GM23248 (cell line): Measurements from ENCODE around the gene PEX10. TPM values are rescaled to one million over a fixed set of nuclear protein-coding genes. Genes with fewer than 3 reads are reported as not detected.
A peak's percentile ranks its signal among the peaks of the same experiment; 100 is the strongest.
"Not testable (repeated sequence)": the region's sequence is repeated elsewhere in the genome, so short reads cannot be mapped to it uniquely, and the experiment has no call there.

Experiments used
- DNase-seq: peaks from one replicate; pipeline ENCODE4 v3.0.0-alpha.2; 2015
- H2AFZ ChIP-seq: fragments of 200-600 bp; sonication (generic); 2 replicates; pipeline ENCODE4 v1.6.1; 2016; ENCODE audit warnings: antibody characterized with exemption
- H3F3A ChIP-seq: fragments of 200-600 bp; sonication (generic); 2 replicates; pipeline ENCODE4 v1.6.1; 2016; ENCODE audit warnings: mild to moderate bottlenecking, antibody characterized with exemption, mixed run types; ENCODE audit not compliant: insufficient read depth
- H3K27ac ChIP-seq: fragments of 200-600 bp; sonication (generic); 2 replicates; pipeline ENCODE4 v1.5.1; 2016; ENCODE audit warnings: mild to moderate bottlenecking
- H3K27me3 ChIP-seq: fragments of 200-600 bp; sonication (generic); replicated peaks from 2 replicates; pipeline ENCODE4 v1.6.1; 2016; ENCODE audit warnings: mild to moderate bottlenecking; ENCODE audit not compliant: insufficient read depth
- H3K36me3 ChIP-seq: fragments of 200-600 bp; sonication (generic); 2 replicates; pipeline ENCODE4 v1.6.1; 2016; ENCODE audit warnings: low read depth, mild to moderate bottlenecking
- H3K4me1 ChIP-seq: fragments of 200-600 bp; sonication (generic); 2 replicates; pipeline ENCODE4 v1.6.1; 2016; ENCODE audit warnings: mild to moderate bottlenecking; ENCODE audit not compliant: insufficient read depth
- H3K4me2 ChIP-seq: fragments of 200-600 bp; sonication (generic); one replicate; pipeline ENCODE4 v1.6.1; 2016; ENCODE audit warnings: mild to moderate bottlenecking; ENCODE audit not compliant: unreplicated experiment
- H3K4me3 ChIP-seq: fragments of 200-600 bp; sonication (generic); 2 replicates; pipeline ENCODE4 v1.5.1; 2016; ENCODE audit warnings: mild to moderate bottlenecking
- H3K79me2 ChIP-seq: fragments of 200-600 bp; sonication (generic); 2 replicates; pipeline ENCODE4 v1.6.1; 2016; ENCODE audit warnings: mild to moderate bottlenecking; ENCODE audit not compliant: insufficient read depth
- H3K9ac ChIP-seq: fragments of 200-600 bp; sonication (generic); 2 replicates; pipeline ENCODE4 v1.6.1; 2016; ENCODE audit warnings: mild to moderate bottlenecking
- H3K9me2 ChIP-seq: fragments of 200-600 bp; sonication (generic); 2 replicates; pipeline ENCODE4 v1.6.1; 2016; ENCODE audit warnings: mixed run types, mild to moderate bottlenecking, moderate library complexity; ENCODE audit not compliant: insufficient read depth
- H3K9me3 ChIP-seq: fragments of 200-600 bp; sonication (generic); one replicate; pipeline ENCODE4 v1.6.1; 2017; ENCODE audit warnings: low read depth
- H4K20me1 ChIP-seq: fragments of 200-600 bp; sonication (generic); 2 replicates; pipeline ENCODE4 v1.6.0; 2016; ENCODE audit not compliant: insufficient read depth
- EZH2 ChIP-seq: fragments of 200-600 bp; sonication (generic); IDR thresholded peaks from 2 replicates; pipeline ENCODE4 v1.6.1; 2018; ENCODE audit warnings: antibody characterized with exemption, mild to moderate bottlenecking; ENCODE audit not compliant: insufficient read depth, poor library complexity, severe bottlenecking
- EZH2phosphoT487 ChIP-seq: fragments of 200-600 bp; sonication (generic); IDR thresholded peaks from 2 replicates; pipeline ENCODE4 v1.6.1; 2018; ENCODE audit warnings: antibody characterized with exemption, moderate library complexity, mild to moderate bottlenecking, low read depth; ENCODE audit not compliant: insufficient read depth
- WGBS, 2 experiments: methylation state at CpG; one replicate each; pipeline ENCODE4 v1.1.6; 2015 to 2017; ENCODE audit warnings: low lambda C conversion rate in 2 of 2, low coverage in 1 of 2; ENCODE audit errors: missing lambda C conversion rate in 2 of 2; 5-methylcytosine and 5-hydroxymethylcytosine counted together
- in situ Hi-C: fragments of 300-500 bp; cut with MboI; formaldehyde crosslinking; loops from 2 replicates; pipeline ENCODE4 v1.15.0; 2020
- polyA plus RNA-seq: library from polyadenylated mRNA; unstranded; fragments of >200 nt; fragmentation: Nextera tagmentation; extraction: Ambion mirVana; gene quantifications from 2 replicates; pipeline ENCODE4 v1.2.1, GENCODE V29; 2016
- total RNA-seq: library from RNA; depleted of rRNA; stranded (reverse); fragments of >200 nt; shearing (Covaris generic); gene quantifications from 2 replicates; pipeline ENCODE4 v1.2.3, GENCODE V29; 2014

PEX10 gene
- total and polyA plus RNA-seq, 2 experiments from 2014 or later: 24.7 to 51.3 TPM

DNA sequence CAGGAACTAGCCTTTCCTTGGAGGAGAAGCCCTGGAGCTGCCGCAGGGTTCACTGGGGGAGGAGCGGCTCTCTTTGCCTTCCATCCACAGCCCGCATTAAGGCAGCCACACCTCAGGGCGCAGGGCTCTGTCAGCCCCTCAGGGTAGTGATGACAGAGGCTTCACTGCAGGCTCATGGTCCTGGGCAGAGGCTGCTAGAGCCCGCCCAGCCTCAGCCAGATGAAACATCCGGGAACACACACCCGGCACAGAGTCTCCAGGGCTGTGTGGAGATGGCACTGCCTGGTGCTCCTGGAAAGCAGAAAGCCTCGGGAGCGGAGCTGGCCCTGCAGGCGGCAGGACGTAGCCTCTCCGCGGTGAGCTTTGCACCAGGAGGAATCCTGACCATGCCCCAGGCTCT is 29.4 kb upstream of the PEX10 start:
- H3F3A ChIP-seq: no peaks in the 10 kb centered on the region
- no peaks in the 10 kb centered on the region for H3K9me2 ChIP-seq
- H2AFZ ChIP-seq: no peak overlapping the region
- no peak for DNase-seq
- no peaks in the 10 kb centered on the region for H3K36me3 ChIP-seq
- no peak overlapping the region for H3K9ac ChIP-seq
- H3K27ac ChIP-seq: no peak overlapping the region
- H4K20me1 ChIP-seq: no peaks in the 10 kb centered on the region
- in situ Hi-C loops: no loop called here
- H3K4me3 ChIP-seq: no peak overlapping the region
- TF ChIP-seq EZH2phosphoT487 (no peak), EZH2 (no peak)
- no peaks in the 10 kb centered on the region for H3K4me1 ChIP-seq
- H3K9me3 ChIP-seq: no peaks in the 10 kb centered on the region
- no peaks in the 10 kb centered on the region for H3K79me2 ChIP-seq
- 42 to 46% methylated on average over 13 of the region's 13 CpGs for WGBS, 2 experiments
- H3K4me2 ChIP-seq: no peak overlapping the region
- peaks cover 27% of the 10 kb centered on the region for H3K27me3 ChIP-seq

GRCh38 chr1:2440346-2440745 is 28.0 kb upstream of the PEX10 start:
- H3K27ac ChIP-seq: not testable (repeated sequence)
- H3K27me3 ChIP-seq: peaks cover 27% of the 10 kb centered on the region

GRCh38 chr1:2439369-2439768 is 27.0 kb upstream of the PEX10 start:
- no peaks in the 10 kb centered on the region for H4K20me1 ChIP-seq
- H3K36me3 ChIP-seq: no peaks in the 10 kb centered on the region
- H3K4me2 ChIP-seq: no peak overlapping the region
- in situ Hi-C loops: no loop called here
- no peak overlapping the region for H3K4me3 ChIP-seq
- H3K9me2 ChIP-seq: no peaks in the 10 kb centered on the region
- WGBS, 2 experiments: 4 to 7% methylated on average over 15 of the region's 15 CpGs
- no peak overlapping the region for H2AFZ ChIP-seq
- no peak for DNase-seq
- no peaks in the 10 kb centered on the region for H3K79me2 ChIP-seq
- TF ChIP-seq EZH2phosphoT487: no peak
- no peak for TF ChIP-seq EZH2
- peaks cover 21% of the 10 kb centered on the region for H3K27me3 ChIP-seq
- H3F3A ChIP-seq: no peaks in the 10 kb centered on the region
- no peaks in the 10 kb centered on the region for H3K4me1 ChIP-seq
- no peak overlapping the region for H3K27ac ChIP-seq
- no peak overlapping the region for H3K9ac ChIP-seq
- H3K9me3 ChIP-seq: no peaks in the 10 kb centered on the region

More at GRCh38 chr1:2440346-2440745, 28.0 kb upstream of the PEX10 start:
- 84 to 85% methylated on average over 8 to 23 of the region's 23 CpGs for WGBS, 2 experiments
- H3K4me1 ChIP-seq, DNase-seq, H3K9ac ChIP-seq, H3K4me3 ChIP-seq, in situ Hi-C loops, H3F3A ChIP-seq, H2AFZ ChIP-seq, H3K9me2 ChIP-seq, H3K4me2 ChIP-seq, H3K9me3 ChIP-seq, H4K20me1 ChIP-seq, H3K79me2 ChIP-seq, H3K36me3 ChIP-seq: not testable (repeated sequence)

DNA sequence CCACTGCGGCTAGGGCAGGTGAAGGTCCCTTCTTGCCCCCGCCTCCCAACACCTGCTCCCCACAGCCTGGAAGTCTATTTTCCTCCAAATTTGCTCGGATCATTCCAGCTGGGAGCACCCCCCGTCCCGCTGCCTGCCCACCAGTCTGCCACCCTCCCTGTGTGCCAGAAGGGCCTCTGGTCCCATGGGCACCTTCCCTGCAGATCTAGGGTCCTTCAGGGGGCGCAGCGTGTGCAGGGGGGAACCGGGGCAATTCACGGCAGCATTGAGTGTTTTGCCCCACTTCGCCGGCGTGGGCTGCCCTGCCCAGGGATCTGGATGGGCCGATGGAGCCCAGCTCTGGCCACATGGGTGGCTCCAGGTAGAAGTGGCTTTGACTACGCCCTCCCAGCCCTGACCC is 26.3 kb upstream of the PEX10 start:
- 51 to 64% methylated on average over 13 to 14 of the region's 14 CpGs for WGBS, 2 experiments
- Histone ChIP-seq H3K36me3 (no peaks in the 10 kb centered on the region), H3K4me3 (no peak overlapping the region), H3K27me3 (peaks cover 25% of the 10 kb centered on the region), H3K4me2 (no peak overlapping the region), H3K9me2 (no peaks in the 10 kb centered on the region), H3K9me3 (no peaks in the 10 kb centered on the region), H3K27ac (no peak overlapping the region), H3K4me1 (no peaks in the 10 kb centered on the region), H3F3A (no peaks in the 10 kb centered on the region), H3K79me2 (no peaks in the 10 kb centered on the region), H2AFZ (no peak overlapping the region), H4K20me1 (no peaks in the 10 kb centered on the region), H3K9ac (no peak overlapping the region)
- TF ChIP-seq EZH2 (no peak), EZH2phosphoT487 (no peak)
- no peak for DNase-seq
- in situ Hi-C loops: no loop called here

- no peak overlapping the region for H3K9ac ChIP-seq
- H2AFZ ChIP-seq: no peak overlapping the region
- H3K9me3 ChIP-seq: no peaks in the 10 kb centered on the region
- no peak overlapping the region for H3K4me2 ChIP-seq
- H3K4me3 ChIP-seq: no peak overlapping the region
- DNase-seq: peak; percentile 36
- no peaks in the 10 kb centered on the region for H3K36me3 ChIP-seq
- 37 to 52% methylated on average over 15 of the region's 15 CpGs for WGBS, 2 experiments
- H4K20me1 ChIP-seq: no peaks in the 10 kb centered on the region
- no peak overlapping the region for H3K27ac ChIP-seq
- no peak for TF ChIP-seq EZH2phosphoT487
- no peak for TF ChIP-seq EZH2
- H3K9me2 ChIP-seq: no peaks in the 10 kb centered on the region
- peaks cover 28% of the 10 kb centered on the region for H3K27me3 ChIP-seq
- in situ Hi-C loops: no loop called here
- no peaks in the 10 kb centered on the region for H3K79me2 ChIP-seq
- no peaks in the 10 kb centered on the region for H3F3A ChIP-seq
- H3K4me1 ChIP-seq: no peaks in the 10 kb centered on the region
Measured at GRCh38 chr1:2438038-2438437, 25.7 kb upstream of the PEX10 start.
